Stimulated activated CD4-positive, alpha-beta T cell treated with anti-CD3 and anti-CD28 coated beads, Interleukin-4, amount 100 ng/mL, for 4 hours (primary cell): Measurements from ENCODE around the gene BRMS1.
"Not testable (repeated sequence)": the region's sequence is repeated elsewhere in the genome, so short reads cannot be mapped to it uniquely, and the experiment has no call there.

Source experiments
- DNase-seq, 2 experiments: peaks; one replicate each; pipeline ENCODE4 v3.0.0-alpha.2; 2020

Gene BRMS1

DNA sequence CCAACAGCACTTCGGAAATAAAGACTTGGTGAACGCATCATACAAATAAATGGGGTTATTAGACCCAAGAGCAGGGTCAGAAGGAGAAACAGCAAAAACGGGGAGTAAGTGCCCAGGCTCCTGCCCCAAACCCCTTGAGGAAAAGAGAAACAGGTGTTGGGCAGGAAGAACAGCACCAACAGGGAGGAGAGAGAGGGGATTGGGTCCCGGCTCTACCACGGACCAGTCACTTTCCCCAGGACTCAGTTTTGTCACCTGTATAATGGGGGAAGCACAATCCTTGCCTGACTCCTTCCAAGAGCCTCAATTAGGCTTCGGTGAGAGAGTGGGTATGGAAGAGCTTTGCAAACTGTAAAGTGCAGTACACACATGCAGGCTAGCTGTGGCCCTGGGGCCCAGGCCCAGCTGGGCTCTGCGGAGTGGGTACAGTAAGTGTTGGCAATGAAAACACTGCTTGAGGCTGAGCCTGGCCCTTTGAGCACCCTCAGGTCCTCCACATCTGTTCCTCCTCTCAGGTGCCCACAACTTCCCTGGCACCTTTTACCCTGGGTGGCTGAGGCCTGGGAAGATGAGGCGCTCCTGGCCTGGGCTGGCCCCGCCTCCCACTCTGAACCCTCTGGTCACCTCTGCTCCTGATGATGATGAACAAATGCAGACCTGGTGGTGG, 17.7 kb upstream of the BRMS1 start:
- DNase-seq, result no peak

GRCh38 chr11:66361502-66361941, 16.6 kb upstream of the BRMS1 start:
- DNase-seq, result no peak

GRCh38 chr11:66360406-66361073, 15.6 kb upstream of the BRMS1 start:
- DNase-seq, result no peak

GRCh38 chr11:66359662-66360087, 14.8 kb upstream of the BRMS1 start:
- DNase-seq, result no peak

- DNase-seq, result not testable (repeated sequence)
Measured at GRCh38 chr11:66350560-66351235, 5.8 kb upstream of the BRMS1 start.

GRCh38 chr11:66349084-66349386, 4.1 kb upstream of the BRMS1 start:
- DNase-seq, result no peak

GRCh38 chr11:66347425-66348276, 2.7 kb upstream of the BRMS1 start, which contains the start of gene B4GAT1:
TSS of gene B4GAT1 (minus strand) at chr11:66347629. CDS start at chr11:66347545, 84 bp downstream.
- DNase-seq, result peak; percentile 75 to 82

DNA sequence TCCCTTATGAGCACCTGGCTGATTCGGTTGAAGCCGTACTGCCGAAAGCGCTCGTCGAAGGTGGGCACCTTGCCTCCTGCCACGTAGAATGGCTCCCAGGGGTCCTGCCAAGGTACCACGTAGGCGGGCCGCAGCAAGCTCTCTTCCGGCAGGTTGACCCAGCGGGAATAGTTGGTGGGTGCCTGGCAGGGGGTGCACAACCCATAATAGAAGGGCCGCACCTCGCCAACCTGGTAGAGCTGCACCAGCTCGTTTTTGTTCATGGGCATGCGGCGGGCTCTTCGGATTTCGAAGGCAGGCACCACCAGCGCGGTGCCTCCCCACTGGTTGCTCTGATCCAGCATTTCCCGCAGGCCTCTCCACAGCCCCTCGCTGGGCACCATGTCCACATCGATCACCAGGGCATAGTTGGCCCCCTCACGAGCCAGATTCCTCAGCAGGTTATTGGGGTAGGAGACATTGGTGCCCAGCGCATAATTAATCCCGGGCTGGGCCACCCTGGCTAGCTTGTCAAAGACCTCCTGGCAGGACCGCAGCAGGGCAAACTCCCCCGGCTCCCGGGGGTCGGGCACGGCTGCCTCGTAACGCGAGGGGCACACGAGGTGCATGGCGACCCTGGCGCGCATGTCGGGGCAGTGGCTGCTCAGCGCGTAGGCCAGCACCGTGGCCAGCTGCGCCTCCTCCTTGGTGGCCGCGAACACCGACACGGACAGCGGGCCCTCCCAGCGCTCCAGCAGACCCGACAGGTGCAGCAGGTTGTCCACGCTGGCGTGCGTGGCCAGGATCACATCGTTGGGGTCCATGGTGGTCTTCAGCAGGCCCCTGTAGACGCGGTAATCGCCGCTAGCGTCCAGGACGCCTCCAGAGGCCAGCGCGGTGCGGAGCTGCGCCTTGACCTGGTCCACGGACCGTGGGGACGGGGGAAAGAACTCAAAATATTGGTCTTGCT, 1.8 kb upstream of the BRMS1 start:
- DNase-seq, result no peak

DNA sequence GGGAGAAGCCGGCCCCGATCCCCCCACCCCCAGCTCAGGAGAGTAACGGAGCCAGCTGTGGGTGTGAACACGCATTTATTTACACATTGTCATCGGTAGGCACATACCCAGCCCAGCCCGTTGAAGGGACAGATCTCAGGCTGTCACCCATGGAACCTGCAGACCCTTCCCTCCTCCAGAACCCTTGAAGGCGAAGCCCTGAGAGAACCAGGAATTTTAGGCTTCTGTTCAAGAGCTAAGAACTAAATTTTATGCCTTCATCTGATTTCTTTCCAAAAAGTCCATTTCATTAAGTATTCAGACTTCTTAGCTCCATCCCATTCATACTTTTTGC, 379 bp upstream of the BRMS1 start:
- no peak for DNase-seq

GRCh38 chr11:66343176-66343575, 1.7 kb downstream of the BRMS1 start:
- no peak for DNase-seq

DNA sequence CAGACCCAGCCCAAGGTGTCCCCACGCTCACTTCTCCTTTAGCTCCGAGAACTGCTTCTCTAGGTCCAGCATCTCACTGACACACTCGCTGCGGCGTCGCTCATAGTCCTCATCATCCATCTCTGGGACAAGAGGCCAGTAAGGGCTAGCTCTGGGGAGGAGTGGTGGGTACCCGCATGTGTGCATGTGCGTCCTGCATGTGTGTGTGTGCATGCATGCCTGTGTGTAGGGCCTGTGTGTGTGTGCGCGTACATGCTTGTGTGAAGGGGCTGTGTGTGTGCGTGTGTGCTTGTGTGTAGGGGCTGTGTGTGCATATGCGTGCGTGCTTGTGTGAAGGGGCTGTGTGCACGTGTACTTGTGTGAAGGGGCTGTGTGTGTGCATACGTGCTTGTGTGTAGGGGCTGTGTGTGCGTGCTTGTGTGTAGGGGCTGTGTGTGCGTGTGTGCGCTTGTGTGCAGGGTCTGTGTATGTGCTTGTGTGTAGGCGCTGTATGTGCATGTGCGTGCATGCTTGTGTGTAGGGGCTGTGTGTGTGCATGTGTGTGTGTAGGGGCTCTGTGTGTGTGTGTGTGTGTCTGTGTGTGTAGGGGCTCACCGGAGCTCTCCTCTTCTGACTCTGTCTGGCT, 3.3 kb downstream of the BRMS1 start:
- DNase-seq, result no peak

DNA sequence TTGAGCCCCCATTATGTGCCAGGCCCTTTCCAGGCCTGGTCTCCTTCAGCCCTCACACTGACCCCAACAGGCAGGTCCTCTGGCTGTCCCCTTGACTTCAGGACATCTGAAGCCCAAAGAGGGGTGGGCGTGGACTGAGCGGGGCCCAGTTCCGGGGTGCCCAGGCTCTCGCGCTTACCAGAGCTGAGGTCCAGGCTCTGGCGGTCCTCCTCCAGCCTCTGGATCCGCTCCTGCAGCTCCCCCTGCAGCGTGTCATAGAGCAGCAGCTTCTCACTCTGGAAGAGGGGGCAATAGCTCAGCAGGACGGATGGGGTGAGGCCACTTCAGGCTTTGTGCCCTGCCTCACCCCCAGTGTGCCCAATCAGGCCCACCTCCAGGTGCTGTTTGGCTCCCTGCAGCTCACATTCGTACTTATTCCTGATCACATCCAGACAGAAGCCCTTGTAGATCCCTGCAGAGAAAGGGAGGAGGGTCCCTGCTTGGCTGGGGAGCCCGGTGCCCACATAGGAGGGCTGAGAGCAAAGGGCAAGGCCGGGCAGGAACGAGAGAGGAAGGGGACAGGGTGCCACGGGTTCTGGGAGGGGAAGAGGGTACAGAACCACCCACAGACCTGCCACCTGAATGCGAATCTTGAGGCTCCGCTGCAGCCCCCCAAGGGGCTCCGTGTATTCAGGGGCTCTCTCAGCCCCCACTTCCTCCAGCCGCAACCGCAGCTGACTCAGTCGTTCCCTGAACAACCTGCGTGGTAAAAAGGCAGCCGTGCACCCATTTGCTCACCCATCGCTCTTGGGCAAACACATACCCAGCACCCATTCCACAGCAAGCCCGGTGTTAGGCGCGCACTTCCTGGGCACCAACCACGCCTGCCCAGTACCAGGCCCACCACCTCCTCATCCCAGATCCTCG, 4.1 kb downstream of the BRMS1 start:
- no peak for DNase-seq

GRCh38 chr11:66339686-66340483, 5.0 kb downstream of the BRMS1 start:
- no peak for DNase-seq

GRCh38 chr11:66339162-66339675, 5.7 kb downstream of the BRMS1 start:
- DNase-seq, result no peak

GRCh38 chr11:66338276-66339161, 6.4 kb downstream of the BRMS1 start:
- DNase-seq, result no peak

DNA sequence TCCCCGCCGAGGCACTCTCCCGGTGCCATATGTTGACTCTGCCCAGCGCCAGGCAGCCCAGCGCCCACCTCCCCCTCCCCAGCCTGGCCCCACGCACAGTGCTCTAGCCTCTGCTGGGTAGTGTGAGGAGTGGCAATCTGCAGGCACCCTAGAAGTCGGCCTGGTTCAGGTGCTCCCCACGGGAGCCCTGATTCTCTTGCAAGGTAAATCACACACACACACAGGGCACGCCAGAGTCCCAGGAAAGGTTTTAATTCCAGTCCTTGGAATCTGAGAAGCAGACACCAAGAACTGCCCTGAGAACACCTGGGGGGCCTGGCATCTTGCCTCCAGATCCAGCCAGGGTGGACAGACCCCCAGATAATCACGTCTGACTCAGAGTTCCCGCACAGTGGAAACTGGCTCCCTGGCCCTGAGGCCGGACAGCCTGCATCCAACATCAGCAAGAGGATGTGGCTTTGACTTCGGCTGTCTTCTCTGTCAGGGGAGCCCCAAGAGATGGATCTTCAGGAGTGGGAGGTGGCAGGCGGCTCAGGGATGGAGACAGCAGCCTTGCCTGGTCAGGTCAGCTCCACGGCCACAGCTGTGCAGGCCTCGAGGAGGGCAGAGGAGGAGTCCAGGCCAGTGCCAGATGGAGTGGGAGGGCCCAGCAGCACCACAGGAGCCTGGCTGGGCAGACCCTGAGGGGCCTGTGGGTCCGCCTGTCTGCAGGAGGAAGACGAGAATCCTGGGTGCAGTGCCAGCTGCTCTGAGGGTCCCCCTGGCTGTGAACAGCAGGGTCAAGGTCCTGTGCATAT, 7.6 kb downstream of the BRMS1 start:
- DNase-seq, result no peak
